Thyroid gland (tissue), 4 donors: ENCODE measurements around the gene TXLNB.

Source experiments
- POLR2A ChIP-seq, 2 donors: fragments of 450-650 bp; IDR thresholded peaks; one replicate each; pipeline ENCODE4 v1.6.1; 2017; ENCODE audit warnings: antibody characterized with exemption in 2 of 2, mild to moderate bottlenecking in 2 of 2, moderate library complexity in 1 of 2
- TF ChIP-seq, protein P1 (sequence below), 6 experiments: fragments of 200-600 bp in 3 of 6; fragments of 450-650 bp in 3 of 6; sonication (generic) in 3 of 6; IDR thresholded peaks; one replicate each; pipeline ENCODE4 v1.5.1; 2016 to 2019; ENCODE audit warnings: antibody characterized with exemption in 6 of 6, mild to moderate bottlenecking in 2 of 6, inconsistent platforms in 1 of 6, moderate library complexity in 1 of 6

DNA sequence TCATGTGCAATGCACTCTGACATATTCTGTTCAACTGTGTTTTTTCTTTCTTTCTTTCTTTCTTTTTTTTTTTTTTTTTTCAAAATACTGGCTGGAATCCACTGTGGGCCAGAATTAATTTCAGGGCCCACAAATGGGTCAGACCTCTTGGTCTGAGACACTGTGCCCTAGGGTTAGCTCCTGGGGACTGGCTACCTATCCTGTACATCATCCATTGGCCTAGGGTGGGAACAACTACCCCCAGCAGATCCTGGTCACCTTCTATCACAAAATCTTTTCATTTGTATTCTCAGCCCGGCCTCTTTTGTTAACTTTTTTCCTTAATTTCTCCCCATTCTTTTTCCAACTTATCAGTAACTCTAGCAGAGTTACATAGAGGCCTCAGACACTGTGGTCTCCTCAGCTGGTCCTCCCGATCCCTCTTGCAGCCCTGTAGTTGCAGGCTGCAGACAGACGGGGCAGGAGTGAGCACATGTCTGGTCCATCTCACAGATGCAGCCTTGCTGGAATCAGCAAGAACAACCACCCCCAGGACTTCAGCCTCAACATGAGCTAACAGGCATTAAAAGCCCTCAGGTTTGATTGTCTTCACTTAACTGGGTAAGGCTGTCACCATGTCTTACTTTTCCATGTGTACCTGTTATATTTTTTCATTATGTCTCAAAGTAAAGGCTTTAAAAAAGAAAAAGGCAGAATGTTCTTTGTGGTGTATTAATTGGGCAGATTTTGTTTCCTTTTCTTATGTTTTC, 41.3 kb downstream of the TXLNB start:
- TF ChIP-seq, protein P1, sequence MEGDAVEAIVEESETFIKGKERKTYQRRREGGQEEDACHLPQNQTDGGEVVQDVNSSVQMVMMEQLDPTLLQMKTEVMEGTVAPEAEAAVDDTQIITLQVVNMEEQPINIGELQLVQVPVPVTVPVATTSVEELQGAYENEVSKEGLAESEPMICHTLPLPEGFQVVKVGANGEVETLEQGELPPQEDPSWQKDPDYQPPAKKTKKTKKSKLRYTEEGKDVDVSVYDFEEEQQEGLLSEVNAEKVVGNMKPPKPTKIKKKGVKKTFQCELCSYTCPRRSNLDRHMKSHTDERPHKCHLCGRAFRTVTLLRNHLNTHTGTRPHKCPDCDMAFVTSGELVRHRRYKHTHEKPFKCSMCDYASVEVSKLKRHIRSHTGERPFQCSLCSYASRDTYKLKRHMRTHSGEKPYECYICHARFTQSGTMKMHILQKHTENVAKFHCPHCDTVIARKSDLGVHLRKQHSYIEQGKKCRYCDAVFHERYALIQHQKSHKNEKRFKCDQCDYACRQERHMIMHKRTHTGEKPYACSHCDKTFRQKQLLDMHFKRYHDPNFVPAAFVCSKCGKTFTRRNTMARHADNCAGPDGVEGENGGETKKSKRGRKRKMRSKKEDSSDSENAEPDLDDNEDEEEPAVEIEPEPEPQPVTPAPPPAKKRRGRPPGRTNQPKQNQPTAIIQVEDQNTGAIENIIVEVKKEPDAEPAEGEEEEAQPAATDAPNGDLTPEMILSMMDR (IDR thresholded peaks at IDR 0.05), result peak in 5 of 6 experiments; percentile 20 to 77 (median 30)
- no peak for TF ChIP-seq POLR2A (IDR thresholded peaks at IDR 0.05)
